OCI-LY7 (cell line): Measurements from ENCODE around the gene PINK1. TPM values are rescaled to one million over a fixed set of nuclear protein-coding genes. Genes with fewer than 3 reads are reported as not detected.

Experiments used
- BruUV-seq: library from RNA; stranded (reverse); fragments of 400-500 nt; replicated peaks from 2 replicates; lab custom pipeline; 2021; lab: Mats Ljungman, UMichigan
- CTCF ChIA-PET: fragments of 300-600 bp; sonication (Branson Sonifier 250); formaldehyde crosslinking; loops from one replicate; lab custom pipeline; 2022; ENCODE audit warnings: antibody characterized with exemption; ENCODE audit not compliant: unreplicated experiment; lab: Charles Lee
- POLR2A ChIA-PET: fragments of 300-600 bp; sonication (Branson Sonifier 250); formaldehyde crosslinking; loops from one replicate; lab custom pipeline; 2022; ENCODE audit warnings: antibody characterized with exemption; lab: Charles Lee
- DNase-seq: peaks from one replicate; pipeline ENCODE4 v3.0.0-alpha.2; 2015; ENCODE audit warnings: low spot score
- H2AFZ ChIP-seq: fragments of 200-600 bp; sonication (generic), shearing (Covaris generic); 2 replicates; pipeline ENCODE4 v1.6.1; 2014; ENCODE audit warnings: mild to moderate bottlenecking, antibody characterized with exemption, low read length, moderate library complexity
- H3K27ac ChIP-seq: fragments of 200-600 bp; sonication (generic); 2 replicates; pipeline ENCODE4 v1.5.1; 2014; ENCODE audit warnings: mixed run types, low read depth, mild to moderate bottlenecking, moderate library complexity, low read length, inconsistent platforms; ENCODE audit not compliant: poor library complexity, severe bottlenecking
- H3K36me3 ChIP-seq: fragments of 200-600 bp; sonication (generic); 2 replicates; pipeline ENCODE4 v1.6.1; 2014; ENCODE audit warnings: mild to moderate bottlenecking, antibody characterized with exemption, low read length, moderate library complexity, mixed read lengths; ENCODE audit not compliant: insufficient read depth
- H3K4me1 ChIP-seq: fragments of 200-600 bp; sonication (generic); 2 replicates; pipeline ENCODE4 v1.5.1; 2014; ENCODE audit warnings: mild to moderate bottlenecking, low read length; ENCODE audit not compliant: insufficient read depth, poor library complexity, severe bottlenecking
- H3K4me2 ChIP-seq: fragments of 200-600 bp; sonication (generic); 2 replicates; pipeline ENCODE4 v1.6.1; 2014; ENCODE audit warnings: mild to moderate bottlenecking, low read length
- H3K4me3 ChIP-seq: fragments of 200-600 bp; sonication (generic); 2 replicates; pipeline ENCODE4 v1.5.1; 2014; ENCODE audit warnings: mild to moderate bottlenecking, low read depth, low read length; ENCODE audit not compliant: poor library complexity, severe bottlenecking
- H3K79me2 ChIP-seq: fragments of 200-600 bp; sonication (generic); 2 replicates; pipeline ENCODE4 v1.6.1; 2016; ENCODE audit warnings: low read depth, mild to moderate bottlenecking, low read length, moderate library complexity, mixed read lengths; ENCODE audit not compliant: insufficient read depth
- H3K9me2 ChIP-seq: fragments of 200-600 bp; sonication (generic); 2 replicates; pipeline ENCODE4 v1.6.1; 2016; ENCODE audit warnings: mild to moderate bottlenecking, low read length, mixed read lengths; ENCODE audit not compliant: insufficient read depth
- H3K9me3 ChIP-seq: fragments of 200-600 bp; sonication (generic); 2 replicates; pipeline ENCODE4 v1.6.1; 2014; ENCODE audit warnings: mild to moderate bottlenecking, mixed run types, low read length, mixed read lengths
- H4K20me1 ChIP-seq: fragments of 200-600 bp; sonication (generic); 2 replicates; pipeline ENCODE4 v1.6.1; 2014; ENCODE audit warnings: mild to moderate bottlenecking, antibody characterized with exemption, low read length, moderate library complexity, mixed read lengths; ENCODE audit not compliant: insufficient read depth
- CTCF ChIP-seq: fragments of 200-600 bp; sonication (generic); conservative IDR thresholded peaks from 2 replicates; pipeline ENCODE4 v1.5.1; 2014; ENCODE audit warnings: mild to moderate bottlenecking, antibody characterized with exemption, low read length, moderate library complexity, mixed read lengths
- EZH2phosphoT487 ChIP-seq: fragments of 200-600 bp; sonication (generic); IDR thresholded peaks from 2 replicates; pipeline ENCODE4 v1.6.1; 2018; ENCODE audit warnings: low read depth, borderline replicate concordance, mild to moderate bottlenecking, mixed run types, antibody characterized with exemption, low read length, moderate library complexity, mixed read lengths
- intact Hi-C: fragments of 100-400 bp; cut with micrococcal nuclease; formaldehyde crosslinking; loops from one replicate; pipeline ENCODE4 v1.10.0; 2022; ENCODE audit not compliant: unreplicated experiment
- total RNA-seq, 2 experiments: library from RNA; depleted of rRNA in 1 of 2; stranded (reverse); fragments of >200 nt in 1 of 2; shearing (Covaris generic) in 1 of 2; gene quantifications; 2 replicates each; pipeline ENCODE4 v1.2.3, GENCODE V29; 2014 to 2022

Gene PINK1
- total RNA-seq, 2 experiments from 2014 or later: 8.9 to 13.4 TPM

- Histone ChIP-seq H4K20me1 (no peaks in the 10 kb centered on the region), H3K4me2 (peak overlapping the region; percentile 89), H3K27ac (no peak overlapping the region), H3K4me3 (peak overlapping the region; percentile 91), H3K9me3 (no peaks in the 10 kb centered on the region), H3K4me1 (peaks cover 14% of the 10 kb centered on the region), H2AFZ (peak overlapping the region; percentile 97), H3K36me3 (no peaks in the 10 kb centered on the region), H3K79me2 (no peaks in the 10 kb centered on the region), H3K9me2 (no peaks in the 10 kb centered on the region)
- intact Hi-C loops: loop anchor here (2.0 to 10.0 kb wide), 3 partner anchors 26 to 420 kb away; partner anchors contain the start of gene DDOST
- POLR2A ChIA-PET: interaction anchor here (0.6 to 2.4 kb wide), 3 partner anchors 26 to 129 kb away, joined by 3 to 10 read pairs (median 5); partner anchors contain the start of gene DDOST
- CTCF ChIA-PET: interaction anchor here (1.0 kb wide), 1 partner anchor 21 kb away, joined by 3 read pairs; no protein-coding TSS in a partner anchor
- no peak for DNase-seq
- BruUV-seq: no TSS peak
- TF ChIP-seq EZH2phosphoT487: no peak
- no peak for TF ChIP-seq CTCF
Observed at GRCh38 chr1:20634594-20635084, 1.4 kb downstream of the PINK1 start.

- no peak for DNase-seq
- Histone ChIP-seq H3K4me3 (no peak overlapping the region), H2AFZ (no peak overlapping the region), H3K36me3 (no peaks in the 10 kb centered on the region), H3K79me2 (no peaks in the 10 kb centered on the region), H3K9me2 (no peaks in the 10 kb centered on the region), H3K27ac (no peak overlapping the region), H3K9me3 (no peaks in the 10 kb centered on the region), H4K20me1 (no peaks in the 10 kb centered on the region), H3K4me1 (peaks cover 14% of the 10 kb centered on the region), H3K4me2 (no peak overlapping the region)
- ChIA-PET POLR2A (no interaction called here), CTCF (no interaction called here)
- no peak for TF ChIP-seq EZH2phosphoT487
- no peak for TF ChIP-seq CTCF
- intact Hi-C loops: loop anchor here (10.0 kb wide), 1 partner anchor 422 kb away; no protein-coding TSS in a partner anchor
- BruUV-seq: no TSS peak
Observed at GRCh38 chr1:20636785-20637347, 3.6 kb downstream of the PINK1 start.

GRCh38 chr1:20640183-20640597 lies 6.9 kb downstream of the PINK1 start:
- peak; percentile 75 for DNase-seq
- H3K4me3 ChIP-seq: no peak overlapping the region
- ChIA-PET POLR2A (no interaction called here), CTCF (no interaction called here)
- no peak overlapping the region for H3K27ac ChIP-seq
- no peaks in the 10 kb centered on the region for H3K4me1 ChIP-seq
- H3K36me3 ChIP-seq: no peaks in the 10 kb centered on the region
- no peaks in the 10 kb centered on the region for H3K9me3 ChIP-seq
- TF ChIP-seq EZH2phosphoT487 (no peak), CTCF (peak; percentile 98)
- H3K79me2 ChIP-seq: no peaks in the 10 kb centered on the region
- no peaks in the 10 kb centered on the region for H3K9me2 ChIP-seq
- intact Hi-C loops: loop anchor here (1.0 kb wide), 1 partner anchor 65 kb away; no protein-coding TSS in a partner anchor
- no peaks in the 10 kb centered on the region for H4K20me1 ChIP-seq
- no peak overlapping the region for H3K4me2 ChIP-seq
- no TSS peak for BruUV-seq
- no peak overlapping the region for H2AFZ ChIP-seq
